HCT116 (cell line): ENCODE data around the gene TAS2R13. TPM values are rescaled to one million over a fixed set of nuclear protein-coding genes. Genes with fewer than 3 reads are reported as not detected.
A peak's percentile ranks its signal among the peaks of the same experiment; 100 is the strongest.

Experiments used
- ATAC-seq: fragments of 200-7000 bp; cut with Tn5 transposase; 2 replicates; pipeline ENCODE4 v1.9.1; 2020; ENCODE audit warnings: mild to moderate bottlenecking, moderate library complexity
- BruUV-seq: library from RNA; stranded (reverse); fragments of 400-500 nt; replicated peaks from 2 replicates; lab custom pipeline; 2021; lab: Mats Ljungman, UMichigan
- CTCF ChIA-PET: fragments of 300-600 bp; sonication (Branson Sonifier 250); formaldehyde crosslinking; loops from one replicate; lab custom pipeline; 2021; ENCODE audit warnings: antibody characterized with exemption; lab: Charles Lee
- POLR2A ChIA-PET: fragments of 300-600, 350-600 bp; sonication (Branson Sonifier 250); formaldehyde crosslinking; loops from one replicate; lab custom pipeline; 2021; ENCODE audit warnings: antibody characterized with exemption; lab: Charles Lee
- RAD21 ChIA-PET, 2 experiments: fragments of 300-600 bp; sonication (Branson Sonifier 250); formaldehyde crosslinking; loops; one replicate each; lab custom pipeline; 2023; ENCODE audit warnings: low total read pairs in 2 of 2; ENCODE audit not compliant: uncharacterized antibody in 2 of 2, unreplicated experiment in 2 of 2, low non-redundant PET in 1 of 2; lab: Charles Lee
- DNase-seq: peaks from one replicate; pipeline ENCODE4 v3.0.0-alpha.2; 2010; ENCODE audit warnings: low read depth, low spot score
- H2AFZ ChIP-seq: fragments of 200-600 bp; shearing (Covaris generic), sonication (generic); 2 replicates; pipeline ENCODE4 v1.6.1; 2017; ENCODE audit warnings: low read depth, mixed run types, mixed read lengths, antibody characterized with exemption, low read length; ENCODE audit not compliant: poor library complexity, severe bottlenecking
- H3K27ac ChIP-seq: 2 replicates; pipeline ENCODE4 v1.5.1; 2012; ENCODE audit warnings: low read depth, low read length
- H3K27me3 ChIP-seq: fragments of 200-600 bp; sonication (generic); 2 replicates; pipeline ENCODE4 v1.6.1; 2016; ENCODE audit warnings: mixed run types, low read length, mixed read lengths; ENCODE audit not compliant: insufficient read depth
- H3K36me3 ChIP-seq, 2 experiments: fragments of 200-500 bp in 1 of 2; fragments of 200-600 bp in 1 of 2; sonication (Bioruptor generic) in 1 of 2; sonication (generic) in 1 of 2; 2 replicates each; pipeline versions ENCODE4 v1.5.1 to v1.6.1; 2014 to 2016; ENCODE audit warnings: low read length in 2 of 2, inconsistent platforms in 1 of 2, mixed read lengths in 1 of 2, mixed run types in 1 of 2; ENCODE audit not compliant: insufficient read depth in 2 of 2, control insufficient read depth in 1 of 2
- H3K4me1 ChIP-seq, 2 experiments: fragments of 200-600 bp in 1 of 2; sonication (generic) in 1 of 2; 2 replicates each; pipeline versions ENCODE4 v1.5.1 to v1.6.1; 2012 to 2017; ENCODE audit warnings: low read length in 2 of 2, inconsistent platforms in 1 of 2, mild to moderate bottlenecking in 1 of 2, mixed read lengths in 1 of 2, mixed run types in 1 of 2, moderate library complexity in 1 of 2; ENCODE audit not compliant: insufficient read depth in 2 of 2, control insufficient read depth in 1 of 2
- H3K4me2 ChIP-seq: fragments of 200-600 bp; sonication (generic); 2 replicates; pipeline ENCODE4 v1.6.1; 2017; ENCODE audit warnings: mixed run types, low read length, mixed read lengths
- H3K4me3 ChIP-seq, 2 experiments: fragments of 200-600 bp in 1 of 2; sonication (generic) in 1 of 2; replicated peaks in 1 of 2; 2 replicates each; pipeline ENCODE4 v1.5.1; 2011 to 2016; ENCODE audit warnings: low read length in 2 of 2, control low read depth in 1 of 2, low read depth in 1 of 2, mild to moderate bottlenecking in 1 of 2, mixed read lengths in 1 of 2, mixed run types in 1 of 2
- H3K79me2 ChIP-seq: fragments of 200-600 bp; sonication (generic); 2 replicates; pipeline ENCODE4 v1.6.1; 2017; ENCODE audit warnings: mild to moderate bottlenecking, mixed run types, low read length, moderate library complexity, mixed read lengths; ENCODE audit not compliant: insufficient read depth
- H3K9ac ChIP-seq: fragments of 200-600 bp; sonication (generic); 2 replicates; pipeline ENCODE4 v1.6.1; 2016; ENCODE audit warnings: low read length, mixed read lengths
- H3K9me2 ChIP-seq: fragments of 200-600 bp; sonication (generic), shearing (Covaris generic); 2 replicates; pipeline ENCODE4 v1.6.1; 2017; ENCODE audit warnings: mixed run types, mild to moderate bottlenecking, moderate library complexity; ENCODE audit not compliant: insufficient read depth
- H3K9me3 ChIP-seq, 2 experiments: fragments of 200-500 bp in 1 of 2; fragments of 200-600 bp in 1 of 2; sonication (Bioruptor generic) in 1 of 2; sonication (generic) in 1 of 2; 2 replicates each; pipeline ENCODE4 v1.6.1; 2014 to 2017; ENCODE audit warnings: low read length in 2 of 2, mixed read lengths in 2 of 2, inconsistent platforms in 1 of 2, low read depth in 1 of 2, mild to moderate bottlenecking in 1 of 2, mixed run types in 1 of 2, moderate library complexity in 1 of 2; ENCODE audit not compliant: control insufficient read depth in 1 of 2, insufficient read depth in 1 of 2
- H4K20me1 ChIP-seq: fragments of 200-600 bp; sonication (generic), shearing (Covaris generic); 2 replicates; pipeline ENCODE4 v1.6.1; 2017; ENCODE audit warnings: mixed run types, mild to moderate bottlenecking, moderate library complexity; ENCODE audit not compliant: insufficient read depth
- CBX3 ChIP-seq: IDR thresholded peaks from 2 replicates; pipeline ENCODE4 v1.6.1; 2012; ENCODE audit warnings: low read depth
- CTCF ChIP-seq, 3 experiments: fragments of 200-600 bp in 1 of 3; sonication (generic) in 1 of 3; IDR thresholded peaks in 2 of 3; conservative IDR thresholded peaks in 1 of 3; 2 replicates each; pipeline ENCODE4 v1.5.1; 2012 to 2017; ENCODE audit warnings: low read depth in 2 of 3, low read length in 2 of 3, antibody characterized with exemption in 1 of 3, borderline replicate concordance in 1 of 3, control low read depth in 1 of 3, mild to moderate bottlenecking in 1 of 3, mixed read lengths in 1 of 3, mixed run types in 1 of 3, moderate library complexity in 1 of 3; ENCODE audit not compliant: insufficient read depth in 1 of 3
- ELF1 ChIP-seq: IDR thresholded peaks from 2 replicates; pipeline ENCODE4 v1.6.1; 2012; ENCODE audit warnings: low read depth, borderline replicate concordance
- POLR2AphosphoS5 ChIP-seq: IDR thresholded peaks from 2 replicates; pipeline ENCODE4 v1.6.1; 2011; ENCODE audit warnings: mild to moderate bottlenecking, low read depth, low read length, moderate library complexity
- SIN3A ChIP-seq: IDR thresholded peaks from 2 replicates; pipeline ENCODE4 v1.6.1; 2012; ENCODE audit warnings: low read depth
- SRF ChIP-seq: IDR thresholded peaks from 2 replicates; pipeline ENCODE4 v1.6.1; 2012; ENCODE audit warnings: low read depth
- ZBTB33 ChIP-seq: IDR thresholded peaks from 2 replicates; pipeline ENCODE4 v1.6.1; 2011; ENCODE audit warnings: mild to moderate bottlenecking, low read length, moderate library complexity; ENCODE audit not compliant: insufficient replicate concordance; ENCODE audit errors: extremely low read depth
- intact Hi-C: fragments of 100-400 bp; cut with micrococcal nuclease; formaldehyde crosslinking; loops from 2 replicates; pipeline ENCODE4 v1.10.0; 2022
- total RNA-seq: library from RNA; stranded (reverse); gene quantifications from one replicate; pipeline ENCODE4 v1.2.1, GENCODE V29; 2021; ENCODE audit not compliant: unreplicated experiment

Gene TAS2R13
- total RNA-seq, 1 experiment from 2014 or later, result 0.91 TPM

DNA sequence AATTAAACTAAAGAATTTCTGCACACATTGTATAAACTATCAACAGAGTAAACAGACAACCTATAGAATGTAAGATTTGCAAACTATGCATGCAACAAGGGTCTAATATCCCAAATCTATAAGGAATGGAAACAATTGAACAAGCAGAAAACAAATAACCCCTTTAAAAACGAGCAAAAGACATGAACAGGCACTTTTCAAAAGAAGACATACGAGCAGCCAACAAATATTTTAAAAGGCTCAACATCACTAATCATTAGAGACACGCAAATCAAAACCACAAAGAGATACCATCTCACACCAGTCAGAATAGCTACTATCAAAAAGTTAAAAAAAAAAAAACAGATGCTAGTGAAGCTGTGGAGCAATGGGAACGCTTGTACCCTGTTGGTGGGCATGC, 4.7 kb downstream of the TAS2R13 start:
- intact Hi-C loops, result no loop called here
- TF ChIP-seq SIN3A (no peak), ZBTB33 (no peak), POLR2AphosphoS5 (no peak), ELF1 (no peak), CBX3 (no peak)

GRCh38 chr12:10901427-10901826, 7.9 kb downstream of the TAS2R13 start:
- Histone ChIP-seq H3K79me2 (no peaks in the 10 kb centered on the region; the same call in 1 of the 2 replicates), H3K36me3 (0 out of 4 replicates have a peak, but pooled peaks cover 0 to 3% of the 10 kb centered on the region in 2 experiments), H3K27me3 (no peaks in the 10 kb centered on the region), H4K20me1 (no peaks in the 10 kb centered on the region), H2AFZ (no peak overlapping the region), H3K9me3 (peaks cover 0 to 7% of the 10 kb centered on the region in 2 experiments; a peak in 2 of 4 replicates)
- peak; percentile 76 for ATAC-seq
- intact Hi-C loops, result no loop called here
- BruUV-seq, result no TSS peak
- RAD21 ChIA-PET, result no interaction called here
- TF ChIP-seq SRF, result no peak
- peak in 1 of 3 experiments; percentile 21; a peak in 1 of 6 replicates for TF ChIP-seq CTCF (IDR thresholded peaks at IDR 0.05 in 2 of 3, conservative IDR thresholded peaks at IDR 0.05 in 1 of 3; ENCODE audit: borderline replicate concordance in 1 of 3, insufficient read depth in 1 of 3, low read depth in 2 of 3, low read length in 2 of 3)
- TF ChIP-seq, all 23 proteins: peak for 1
- Histone ChIP-seq H3K4me2 (no peak overlapping the region), H3K9me2 (no peaks in the 10 kb centered on the region), H3K4me3 (no peak overlapping the region), H3K9ac (no peak overlapping the region), H3K4me1 (no peaks in the 10 kb centered on the region), H3K27ac (no peak overlapping the region)
- ChIA-PET POLR2A (no interaction called here), CTCF (no interaction called here)
- DNase-seq, result no peak

More for the DNA sequence above, 4.7 kb downstream of the TAS2R13 start:
- Histone ChIP-seq H3K4me3 (no peak overlapping the region), H3K4me2 (no peak overlapping the region), H4K20me1 (no peaks in the 10 kb centered on the region), H3K36me3 (0 out of 4 replicates have a peak, but pooled peaks cover 0 to 3% of the 10 kb centered on the region in 2 experiments), H3K9ac (no peak overlapping the region), H2AFZ (no peak overlapping the region), H3K4me1 (no peaks in the 10 kb centered on the region), H3K9me2 (no peaks in the 10 kb centered on the region), H3K79me2 (no peaks in the 10 kb centered on the region; the same call in 1 of the 2 replicates), H3K9me3 (peaks cover 0 to 7% of the 10 kb centered on the region in 2 experiments; a peak in 2 of 4 replicates), H3K27me3 (no peaks in the 10 kb centered on the region), H3K27ac (no peak overlapping the region)
- RAD21 ChIA-PET, result no interaction called here
- no TSS peak for BruUV-seq
- ATAC-seq (no peak), DNase-seq (no peak)
- POLR2A ChIA-PET, result no interaction called here
- CTCF ChIA-PET, result no interaction called here
